Measurements from ENCODE around the gene CCDC144A. TPM values are rescaled to one million over a fixed set of nuclear protein-coding genes. Genes with fewer than 3 reads are reported as not detected.
"Not testable (repeated sequence)": the region's sequence is repeated elsewhere in the genome, so short reads cannot be mapped to it uniquely, and the experiment has no call there.

Gene CCDC144A
- polyA plus RNA-seq, 1 experiment, result 0.36 TPM

- H3K4me3 ChIP-seq (ENCODE audit: low read depth, low read length), result no peak overlapping the region
- no peaks in the 10 kb centered on the region for H3K27me3 ChIP-seq (ENCODE audit: control insufficient read depth, insufficient read depth, low read length)
- H3K9me3 ChIP-seq (ENCODE audit: control insufficient read depth, insufficient read depth, low read length), result no peaks in the 10 kb centered on the region
- DNase-seq (ENCODE audit: low read depth, low spot score), result no peak
- ChIA-PET CTCF (no interaction called here), POLR2A (no interaction called here)
- H3K27ac ChIP-seq (ENCODE audit: low read depth, low read length), result no peak overlapping the region
- TF ChIP-seq CTCF (IDR thresholded peaks at IDR 0.05; ENCODE audit: low read depth, low read length), result no peak
Observed at GRCh38 chr17:16820979-16821543, 131.0 kb downstream of the CCDC144A start.

GRCh38 chr17:16822133-16822532 is 132.1 kb downstream of the CCDC144A start:
- H3K9me3 ChIP-seq (ENCODE audit: control insufficient read depth, insufficient read depth, low read length); H3K4me3 ChIP-seq (ENCODE audit: low read depth, low read length); H3K27ac ChIP-seq (ENCODE audit: low read depth, low read length); H3K27me3 ChIP-seq (ENCODE audit: control insufficient read depth, insufficient read depth, low read length); DNase-seq (ENCODE audit: low read depth, low spot score); CTCF ChIA-PET; POLR2A ChIA-PET: not testable (repeated sequence)

GRCh38 chr17:16823768-16824406 is 133.8 kb downstream of the CCDC144A start:
- DNase-seq (ENCODE audit: low read depth, low spot score); H3K27ac ChIP-seq (ENCODE audit: low read depth, low read length); H3K4me3 ChIP-seq (ENCODE audit: low read depth, low read length); POLR2A ChIA-PET; H3K27me3 ChIP-seq (ENCODE audit: control insufficient read depth, insufficient read depth, low read length); H3K9me3 ChIP-seq (ENCODE audit: control insufficient read depth, insufficient read depth, low read length); CTCF ChIA-PET: not testable (repeated sequence)

Small RNAs within 50 kb of the gene (small RNA-seq; reads per million reads assigned to genes)
- gene AC022596.1 (ENCODE audit: insufficient read length, low read depth) (not detected), gene RNU6-405P (ENCODE audit: insufficient read length, low read depth) (not detected)

Other genes starting within 250 kb of the CCDC144A start
- 1.2 TPM in 2 replicates for gene LRRC75A, start 198.0 kb upstream of the CCDC144A start, polyA plus RNA-seq (2011; rRNA removed)
- gene ZNF287, start 121.0 kb upstream of the CCDC144A start, polyA plus RNA-seq (2011; rRNA removed), result 6.3 and 7.9 TPM in 2 replicates
- 1.7 and 2.2 TPM in 2 replicates for gene ZNF624, start 36.4 kb upstream of the CCDC144A start, polyA plus RNA-seq (2011; rRNA removed)

All from AG04450 (cell line).